OCI-LY7 (cell line): ENCODE measurements around the gene TWIST2. TPM values are rescaled to one million over a fixed set of nuclear protein-coding genes. Genes with fewer than 3 reads are reported as not detected.

ENCODE experiments used
- BruUV-seq: library from RNA; stranded (reverse); fragments of 400-500 nt; replicated peaks from 2 replicates; lab custom pipeline; 2021; lab: Mats Ljungman, UMichigan
- CTCF ChIA-PET: fragments of 300-600 bp; sonication (Branson Sonifier 250); formaldehyde crosslinking; loops from one replicate; lab custom pipeline; 2022; ENCODE audit warnings: antibody characterized with exemption; ENCODE audit not compliant: unreplicated experiment; lab: Charles Lee
- POLR2A ChIA-PET: fragments of 300-600 bp; sonication (Branson Sonifier 250); formaldehyde crosslinking; loops from one replicate; lab custom pipeline; 2022; ENCODE audit warnings: antibody characterized with exemption; lab: Charles Lee
- DNase-seq: peaks from one replicate; pipeline ENCODE4 v3.0.0-alpha.2; 2015; ENCODE audit warnings: low spot score
- H2AFZ ChIP-seq: fragments of 200-600 bp; sonication (generic), shearing (Covaris generic); 2 replicates; pipeline ENCODE4 v1.6.1; 2014; ENCODE audit warnings: mild to moderate bottlenecking, antibody characterized with exemption, low read length, moderate library complexity
- H3K27ac ChIP-seq: fragments of 200-600 bp; sonication (generic); 2 replicates; pipeline ENCODE4 v1.5.1; 2014; ENCODE audit warnings: mixed run types, low read depth, mild to moderate bottlenecking, moderate library complexity, low read length, inconsistent platforms; ENCODE audit not compliant: poor library complexity, severe bottlenecking
- H3K36me3 ChIP-seq: fragments of 200-600 bp; sonication (generic); 2 replicates; pipeline ENCODE4 v1.6.1; 2014; ENCODE audit warnings: mild to moderate bottlenecking, antibody characterized with exemption, low read length, moderate library complexity, mixed read lengths; ENCODE audit not compliant: insufficient read depth
- H3K4me1 ChIP-seq: fragments of 200-600 bp; sonication (generic); 2 replicates; pipeline ENCODE4 v1.5.1; 2014; ENCODE audit warnings: mild to moderate bottlenecking, low read length; ENCODE audit not compliant: insufficient read depth, poor library complexity, severe bottlenecking
- H3K4me2 ChIP-seq: fragments of 200-600 bp; sonication (generic); 2 replicates; pipeline ENCODE4 v1.6.1; 2014; ENCODE audit warnings: mild to moderate bottlenecking, low read length
- H3K4me3 ChIP-seq: fragments of 200-600 bp; sonication (generic); 2 replicates; pipeline ENCODE4 v1.5.1; 2014; ENCODE audit warnings: mild to moderate bottlenecking, low read depth, low read length; ENCODE audit not compliant: poor library complexity, severe bottlenecking
- H3K79me2 ChIP-seq: fragments of 200-600 bp; sonication (generic); 2 replicates; pipeline ENCODE4 v1.6.1; 2016; ENCODE audit warnings: low read depth, mild to moderate bottlenecking, low read length, moderate library complexity, mixed read lengths; ENCODE audit not compliant: insufficient read depth
- H3K9me2 ChIP-seq: fragments of 200-600 bp; sonication (generic); 2 replicates; pipeline ENCODE4 v1.6.1; 2016; ENCODE audit warnings: mild to moderate bottlenecking, low read length, mixed read lengths; ENCODE audit not compliant: insufficient read depth
- H3K9me3 ChIP-seq: fragments of 200-600 bp; sonication (generic); 2 replicates; pipeline ENCODE4 v1.6.1; 2014; ENCODE audit warnings: mild to moderate bottlenecking, mixed run types, low read length, mixed read lengths
- H4K20me1 ChIP-seq: fragments of 200-600 bp; sonication (generic); 2 replicates; pipeline ENCODE4 v1.6.1; 2014; ENCODE audit warnings: mild to moderate bottlenecking, antibody characterized with exemption, low read length, moderate library complexity, mixed read lengths; ENCODE audit not compliant: insufficient read depth
- EZH2phosphoT487 ChIP-seq: fragments of 200-600 bp; sonication (generic); IDR thresholded peaks from 2 replicates; pipeline ENCODE4 v1.6.1; 2018; ENCODE audit warnings: low read depth, borderline replicate concordance, mild to moderate bottlenecking, mixed run types, antibody characterized with exemption, low read length, moderate library complexity, mixed read lengths
- intact Hi-C: fragments of 100-400 bp; cut with micrococcal nuclease; formaldehyde crosslinking; loops from one replicate; pipeline ENCODE4 v1.10.0; 2022; ENCODE audit not compliant: unreplicated experiment
- total RNA-seq, 2 experiments: library from RNA; depleted of rRNA in 1 of 2; stranded (reverse); fragments of >200 nt in 1 of 2; shearing (Covaris generic) in 1 of 2; gene quantifications; 2 replicates each; pipeline ENCODE4 v1.2.3, GENCODE V29; 2014 to 2022
- TF ChIP-seq, protein P1 (sequence below): fragments of 200-600 bp; sonication (generic); conservative IDR thresholded peaks from 2 replicates; pipeline ENCODE4 v1.5.1; 2014; ENCODE audit warnings: mild to moderate bottlenecking, antibody characterized with exemption, low read length, moderate library complexity, mixed read lengths

TWIST2 gene
- total RNA-seq, 2 experiments from 2014 or later: not detected

DNA sequence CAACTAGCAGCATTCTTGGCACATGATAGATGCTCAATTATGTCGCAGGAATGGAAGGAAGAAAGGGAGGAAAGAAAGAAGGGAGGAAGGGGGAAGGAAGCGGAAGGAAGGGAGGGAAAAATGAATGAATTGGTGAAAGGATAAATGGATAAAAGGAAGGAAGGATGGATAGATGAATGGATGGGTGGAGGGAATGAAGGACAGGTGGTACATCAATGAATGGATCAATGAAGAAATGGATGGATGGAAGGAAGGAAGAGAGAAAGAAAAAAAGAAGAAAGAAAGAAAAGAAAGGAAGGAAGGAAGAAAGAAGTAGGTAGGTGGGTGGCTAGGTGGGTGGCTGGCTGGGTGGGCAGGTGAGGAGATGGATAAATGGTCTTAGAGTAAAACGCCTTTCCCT lies 56.8 kb downstream of the TWIST2 start:
- no peaks in the 10 kb centered on the region for H3K9me2 ChIP-seq
- no peaks in the 10 kb centered on the region for H3K4me1 ChIP-seq
- TF ChIP-seq, protein P1, sequence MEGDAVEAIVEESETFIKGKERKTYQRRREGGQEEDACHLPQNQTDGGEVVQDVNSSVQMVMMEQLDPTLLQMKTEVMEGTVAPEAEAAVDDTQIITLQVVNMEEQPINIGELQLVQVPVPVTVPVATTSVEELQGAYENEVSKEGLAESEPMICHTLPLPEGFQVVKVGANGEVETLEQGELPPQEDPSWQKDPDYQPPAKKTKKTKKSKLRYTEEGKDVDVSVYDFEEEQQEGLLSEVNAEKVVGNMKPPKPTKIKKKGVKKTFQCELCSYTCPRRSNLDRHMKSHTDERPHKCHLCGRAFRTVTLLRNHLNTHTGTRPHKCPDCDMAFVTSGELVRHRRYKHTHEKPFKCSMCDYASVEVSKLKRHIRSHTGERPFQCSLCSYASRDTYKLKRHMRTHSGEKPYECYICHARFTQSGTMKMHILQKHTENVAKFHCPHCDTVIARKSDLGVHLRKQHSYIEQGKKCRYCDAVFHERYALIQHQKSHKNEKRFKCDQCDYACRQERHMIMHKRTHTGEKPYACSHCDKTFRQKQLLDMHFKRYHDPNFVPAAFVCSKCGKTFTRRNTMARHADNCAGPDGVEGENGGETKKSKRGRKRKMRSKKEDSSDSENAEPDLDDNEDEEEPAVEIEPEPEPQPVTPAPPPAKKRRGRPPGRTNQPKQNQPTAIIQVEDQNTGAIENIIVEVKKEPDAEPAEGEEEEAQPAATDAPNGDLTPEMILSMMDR: no peak
- TF ChIP-seq EZH2phosphoT487: no peak
- H3K9me3 ChIP-seq: peaks cover 8% of the 10 kb centered on the region
- no peak overlapping the region for H2AFZ ChIP-seq
- intact Hi-C loops: no loop called here
- DNase-seq: no peak
- H4K20me1 ChIP-seq: no peaks in the 10 kb centered on the region
- no peak overlapping the region for H3K4me3 ChIP-seq
- no peak overlapping the region for H3K27ac ChIP-seq
- ChIA-PET CTCF (no interaction called here), POLR2A (no interaction called here)
- no peaks in the 10 kb centered on the region for H3K79me2 ChIP-seq
- no TSS peak for BruUV-seq
- no peaks in the 10 kb centered on the region for H3K36me3 ChIP-seq
- H3K4me2 ChIP-seq: no peak overlapping the region

DNA sequence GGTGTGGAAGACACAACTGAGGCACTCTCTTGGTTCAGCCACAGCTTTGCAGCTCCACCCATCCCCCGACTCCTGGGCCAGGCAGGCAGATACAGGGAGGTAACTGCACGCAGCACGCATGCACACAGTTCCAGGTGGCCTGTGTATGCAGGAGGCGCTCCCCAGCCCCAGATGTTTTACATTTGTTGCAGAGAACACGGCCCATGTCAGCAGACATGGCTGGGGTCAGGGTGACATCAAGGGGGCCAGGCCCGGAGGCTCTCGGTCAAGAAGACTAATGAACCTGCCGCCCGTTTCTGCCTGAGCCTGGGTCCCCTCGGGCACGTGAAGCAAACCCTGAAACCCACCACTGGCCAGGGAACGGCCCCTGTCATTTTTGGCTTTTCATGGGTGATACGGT lies 57.3 kb downstream of the TWIST2 start:
- CTCF ChIA-PET: no interaction called here
- TF ChIP-seq, protein P1: no peak
- TF ChIP-seq EZH2phosphoT487: no peak
- POLR2A ChIA-PET: no interaction called here
- intact Hi-C loops: no loop called here
- H3K4me2 ChIP-seq: no peak overlapping the region
- H3K4me3 ChIP-seq: no peak overlapping the region
- H4K20me1 ChIP-seq: no peaks in the 10 kb centered on the region
- no peaks in the 10 kb centered on the region for H3K79me2 ChIP-seq
- no peak for DNase-seq
- no peak overlapping the region for H3K27ac ChIP-seq
- no TSS peak for BruUV-seq
- no peaks in the 10 kb centered on the region for H3K9me2 ChIP-seq
- H2AFZ ChIP-seq: no peak overlapping the region
- H3K36me3 ChIP-seq: no peaks in the 10 kb centered on the region
- no peaks in the 10 kb centered on the region for H3K4me1 ChIP-seq
- H3K9me3 ChIP-seq: peaks cover 8% of the 10 kb centered on the region

DNA sequence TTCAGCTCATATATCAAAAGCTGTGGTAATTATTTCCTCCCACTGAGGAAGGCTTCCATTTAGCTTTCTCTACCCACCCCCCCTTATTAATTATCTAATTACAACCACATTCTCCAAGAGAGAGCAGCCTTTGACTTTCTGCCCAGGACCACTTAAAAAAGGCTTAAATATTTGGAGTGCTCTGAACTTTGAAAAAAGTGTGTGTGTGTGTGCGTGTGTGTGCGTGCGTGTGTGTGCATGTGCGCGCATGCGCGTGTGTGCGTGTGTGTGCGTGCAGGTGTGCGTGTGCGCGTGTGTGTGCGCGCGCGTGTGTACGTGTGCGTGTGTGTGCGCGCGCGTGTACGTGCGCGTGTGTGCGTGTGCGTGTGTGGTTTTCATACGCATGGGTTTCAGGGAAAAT lies 57.8 kb downstream of the TWIST2 start:
- H3K9me2 ChIP-seq: no peaks in the 10 kb centered on the region
- POLR2A ChIA-PET: no interaction called here
- no TSS peak for BruUV-seq

More for the DNA sequence above, 57.8 kb downstream of the TWIST2 start:
- Histone ChIP-seq H3K27ac (no peak overlapping the region), H3K4me1 (no peaks in the 10 kb centered on the region), H3K4me2 (no peak overlapping the region), H3K79me2 (no peaks in the 10 kb centered on the region), H3K36me3 (no peaks in the 10 kb centered on the region), H3K9me3 (peaks cover 8% of the 10 kb centered on the region), H4K20me1 (no peaks in the 10 kb centered on the region), H2AFZ (no peak overlapping the region), H3K4me3 (no peak overlapping the region)
- CTCF ChIA-PET: no interaction called here
- TF ChIP-seq, protein P1: no peak
- no peak for TF ChIP-seq EZH2phosphoT487
- DNase-seq: no peak
- intact Hi-C loops: no loop called here
